ENCODE data around the gene SKA1.

The SKA1 gene

GRCh38 chr18:50393802-50394201, 19.0 kb downstream of the SKA1 start:
- H3K36me3 ChIP-seq (replicated peaks in 1 of 2; ENCODE audit: control insufficient read depth in 2 of 2, insufficient read depth in 2 of 2, low read length in 2 of 2), result peaks cover 2 to 56% of the 10 kb centered on the region in 2 donors
- no peak overlapping the region for H2AK5ac ChIP-seq (ENCODE audit: low read depth, low read length)
- H2AFZ ChIP-seq (ENCODE audit: low read length), result no peak overlapping the region
- no peak overlapping the region for H3K4me2 ChIP-seq (ENCODE audit: insufficient read depth, low read length, poor library complexity, severe bottlenecking)
- H2BK15ac ChIP-seq (ENCODE audit: low read length), result no peak overlapping the region
- no peak overlapping the region for H3K14ac ChIP-seq (ENCODE audit: low read length)
- no peaks in the 10 kb centered on the region for H3K79me1 ChIP-seq (ENCODE audit: low read depth, low read length)
- no peak overlapping the region for H3K27ac ChIP-seq (replicated peaks; ENCODE audit: low read length)
- no CpG with 5 or more reads among the region's 3 CpGs for WGBS, 2 donors (ENCODE audit: extremely low coverage in 2 of 2, insufficient read length in 2 of 2, insufficient replicate concordance in 1 of 2)
- no peak overlapping the region for H3K4me3 ChIP-seq (ENCODE audit: low read length in 2 of 2)
- no peak for DNase-seq (ENCODE audit: low spot score)
- no peak overlapping the region for H3K23ac ChIP-seq (ENCODE audit: low read depth, low read length, poor library complexity)
- no peak overlapping the region for H2BK12ac ChIP-seq (ENCODE audit: low read length)
- H3K4ac ChIP-seq (ENCODE audit: low read length), result no peak overlapping the region
- no peak overlapping the region for H2BK120ac ChIP-seq (ENCODE audit: low read depth, low read length)
- no peak overlapping the region for H3K18ac ChIP-seq (ENCODE audit: low read length)
- no peak overlapping the region for H2BK5ac ChIP-seq (ENCODE audit: low read length)
- H3K27me3 ChIP-seq (ENCODE audit: control insufficient read depth in 3 of 3, insufficient read depth in 3 of 3, low read depth in 1 of 3, low read length in 3 of 3), result no peaks in the 10 kb centered on the region
- H3K9ac ChIP-seq (ENCODE audit: low read depth, low read length, poor library complexity), result no peak overlapping the region
- peaks cover 0 to 2% of the 10 kb centered on the region in 2 donors for H3K4me1 ChIP-seq (ENCODE audit: control insufficient read depth in 2 of 2, insufficient read depth in 1 of 2, low read depth in 1 of 2, low read length in 2 of 2)
- H4K91ac ChIP-seq (ENCODE audit: low read depth, low read length, poor library complexity), result no peak overlapping the region
- no peaks in the 10 kb centered on the region for H3K9me3 ChIP-seq (replicated peaks in 1 of 2; ENCODE audit: control insufficient read depth in 2 of 2, insufficient read depth in 1 of 2, low read depth in 1 of 2, low read length in 2 of 2)
- H4K8ac ChIP-seq (ENCODE audit: low read depth, low read length), result no peak overlapping the region

- no peak overlapping the region for H3K4me2 ChIP-seq (ENCODE audit: insufficient read depth, low read length, poor library complexity, severe bottlenecking)
- no peaks in the 10 kb centered on the region for H3K79me1 ChIP-seq (ENCODE audit: low read depth, low read length)
- no peak overlapping the region for H2BK15ac ChIP-seq (ENCODE audit: low read length)
- H3K4ac ChIP-seq (ENCODE audit: low read length), result no peak overlapping the region
- H3K14ac ChIP-seq (ENCODE audit: low read length), result no peak overlapping the region
- no peak overlapping the region for H3K23ac ChIP-seq (ENCODE audit: low read depth, low read length, poor library complexity)
- no peak overlapping the region for H3K9ac ChIP-seq (ENCODE audit: low read depth, low read length, poor library complexity)
- H3K36me3 ChIP-seq (replicated peaks in 1 of 2; ENCODE audit: control insufficient read depth in 2 of 2, insufficient read depth in 2 of 2, low read length in 2 of 2), result peaks cover 2 to 53% of the 10 kb centered on the region in 2 donors
- H2BK120ac ChIP-seq (ENCODE audit: low read depth, low read length), result no peak overlapping the region
- H3K9me3 ChIP-seq (replicated peaks in 1 of 2; ENCODE audit: control insufficient read depth in 2 of 2, insufficient read depth in 1 of 2, low read depth in 1 of 2, low read length in 2 of 2), result no peaks in the 10 kb centered on the region
- peaks cover 0 to 6% of the 10 kb centered on the region in 2 donors for H3K4me1 ChIP-seq (ENCODE audit: control insufficient read depth in 2 of 2, insufficient read depth in 1 of 2, low read depth in 1 of 2, low read length in 2 of 2)
- no peak overlapping the region for H2AK5ac ChIP-seq (ENCODE audit: low read depth, low read length)
- no peak overlapping the region for H3K27ac ChIP-seq (replicated peaks; ENCODE audit: low read length)
- no peak overlapping the region for H2BK5ac ChIP-seq (ENCODE audit: low read length)
- no peak overlapping the region for H3K4me3 ChIP-seq (ENCODE audit: low read length in 2 of 2)
- H3K18ac ChIP-seq (ENCODE audit: low read length), result no peak overlapping the region
- no peak overlapping the region for H4K8ac ChIP-seq (ENCODE audit: low read depth, low read length)
- H2AFZ ChIP-seq (ENCODE audit: low read length), result no peak overlapping the region
- no peak overlapping the region for H4K91ac ChIP-seq (ENCODE audit: low read depth, low read length, poor library complexity)
- no peak for DNase-seq (ENCODE audit: low spot score)
- no peak overlapping the region for H2BK12ac ChIP-seq (ENCODE audit: low read length)
- no peaks in the 10 kb centered on the region for H3K27me3 ChIP-seq (ENCODE audit: control insufficient read depth in 3 of 3, insufficient read depth in 3 of 3, low read depth in 1 of 3, low read length in 3 of 3)
- WGBS, 2 donors (ENCODE audit: extremely low coverage in 2 of 2, insufficient read length in 2 of 2, insufficient replicate concordance in 1 of 2), result 100% methylated on average over 1 of the region's 2 CpGs; no CpG with 5 or more reads in 1 of the 2 donors
These were observed 20.2 kb downstream of the SKA1 start for GRCh38 chr18:50395093-50395492.

GRCh38 chr18:50396005-50396660, 21.3 kb downstream of the SKA1 start:
- WGBS, 2 donors (ENCODE audit: extremely low coverage in 2 of 2, insufficient read length in 2 of 2, insufficient replicate concordance in 1 of 2), result no CpG with 5 or more reads among the region's 5 CpGs
- no peak overlapping the region for H3K14ac ChIP-seq (ENCODE audit: low read length)
- peaks cover 0 to 6% of the 10 kb centered on the region in 2 donors for H3K4me1 ChIP-seq (ENCODE audit: control insufficient read depth in 2 of 2, insufficient read depth in 1 of 2, low read depth in 1 of 2, low read length in 2 of 2)
- no peak overlapping the region for H4K8ac ChIP-seq (ENCODE audit: low read depth, low read length)
- no peak overlapping the region for H3K23ac ChIP-seq (ENCODE audit: low read depth, low read length, poor library complexity)
- H3K27ac ChIP-seq (replicated peaks; ENCODE audit: low read length), result no peak overlapping the region
- H2AK5ac ChIP-seq (ENCODE audit: low read depth, low read length), result no peak overlapping the region
- H2BK5ac ChIP-seq (ENCODE audit: low read length), result no peak overlapping the region
- no peak overlapping the region for H2BK120ac ChIP-seq (ENCODE audit: low read depth, low read length)
- H3K4me3 ChIP-seq (ENCODE audit: low read length in 2 of 2), result no peak overlapping the region
- H3K9ac ChIP-seq (ENCODE audit: low read depth, low read length, poor library complexity), result no peak overlapping the region
- no peak overlapping the region for H3K4me2 ChIP-seq (ENCODE audit: insufficient read depth, low read length, poor library complexity, severe bottlenecking)
- H3K36me3 ChIP-seq (replicated peaks in 1 of 2; ENCODE audit: control insufficient read depth in 2 of 2, insufficient read depth in 2 of 2, low read length in 2 of 2), result peaks cover 2 to 43% of the 10 kb centered on the region in 2 donors
- DNase-seq (ENCODE audit: low spot score), result no peak
- no peak overlapping the region for H3K18ac ChIP-seq (ENCODE audit: low read length)
- no peak overlapping the region for H4K91ac ChIP-seq (ENCODE audit: low read depth, low read length, poor library complexity)
- H2BK15ac ChIP-seq (ENCODE audit: low read length), result no peak overlapping the region
- no peak overlapping the region for H2AFZ ChIP-seq (ENCODE audit: low read length)
- H3K9me3 ChIP-seq (replicated peaks in 1 of 2; ENCODE audit: control insufficient read depth in 2 of 2, insufficient read depth in 1 of 2, low read depth in 1 of 2, low read length in 2 of 2), result no peaks in the 10 kb centered on the region
- H3K4ac ChIP-seq (ENCODE audit: low read length), result no peak overlapping the region
- no peaks in the 10 kb centered on the region for H3K79me1 ChIP-seq (ENCODE audit: low read depth, low read length)
- peaks cover 0 to 2% (median 0%) of the 10 kb centered on the region in 3 experiments for H3K27me3 ChIP-seq (ENCODE audit: control insufficient read depth in 3 of 3, insufficient read depth in 3 of 3, low read depth in 1 of 3, low read length in 3 of 3)
- H2BK12ac ChIP-seq (ENCODE audit: low read length), result no peak overlapping the region

GRCh38 chr18:50397023-50397422, 22.2 kb downstream of the SKA1 start:
- H3K27ac ChIP-seq (replicated peaks; ENCODE audit: low read length), result no peak overlapping the region
- no CpG with 5 or more reads among the region's 4 CpGs for WGBS, 2 donors (ENCODE audit: extremely low coverage in 2 of 2, insufficient read length in 2 of 2, insufficient replicate concordance in 1 of 2)
- no peak overlapping the region for H3K4me3 ChIP-seq (ENCODE audit: low read length in 2 of 2)

More at GRCh38 chr18:50397023-50397422, 22.2 kb downstream of the SKA1 start:
- H3K4ac ChIP-seq (ENCODE audit: low read length), result no peak overlapping the region
- H2AK5ac ChIP-seq (ENCODE audit: low read depth, low read length), result no peak overlapping the region
- no peaks in the 10 kb centered on the region for H3K79me1 ChIP-seq (ENCODE audit: low read depth, low read length)
- H2BK15ac ChIP-seq (ENCODE audit: low read length), result no peak overlapping the region
- no peak overlapping the region for H3K4me2 ChIP-seq (ENCODE audit: insufficient read depth, low read length, poor library complexity, severe bottlenecking)
- H3K9ac ChIP-seq (ENCODE audit: low read depth, low read length, poor library complexity), result no peak overlapping the region
- peaks cover 0 to 3% (median 0%) of the 10 kb centered on the region in 3 experiments for H3K27me3 ChIP-seq (ENCODE audit: control insufficient read depth in 3 of 3, insufficient read depth in 3 of 3, low read depth in 1 of 3, low read length in 3 of 3)
- H3K36me3 ChIP-seq (replicated peaks in 1 of 2; ENCODE audit: control insufficient read depth in 2 of 2, insufficient read depth in 2 of 2, low read length in 2 of 2), result peaks cover 0 to 34% of the 10 kb centered on the region in 2 donors
- no peak overlapping the region for H2AFZ ChIP-seq (ENCODE audit: low read length)
- H3K9me3 ChIP-seq (replicated peaks in 1 of 2; ENCODE audit: control insufficient read depth in 2 of 2, insufficient read depth in 1 of 2, low read depth in 1 of 2, low read length in 2 of 2), result no peaks in the 10 kb centered on the region
- no peak overlapping the region for H4K8ac ChIP-seq (ENCODE audit: low read depth, low read length)
- no peak overlapping the region for H3K23ac ChIP-seq (ENCODE audit: low read depth, low read length, poor library complexity)
- no peak for DNase-seq (ENCODE audit: low spot score)
- H2BK120ac ChIP-seq (ENCODE audit: low read depth, low read length), result no peak overlapping the region
- no peak overlapping the region for H3K18ac ChIP-seq (ENCODE audit: low read length)
- H3K14ac ChIP-seq (ENCODE audit: low read length), result no peak overlapping the region
- no peak overlapping the region for H4K91ac ChIP-seq (ENCODE audit: low read depth, low read length, poor library complexity)
- peaks cover 0 to 6% of the 10 kb centered on the region in 2 donors for H3K4me1 ChIP-seq (ENCODE audit: control insufficient read depth in 2 of 2, insufficient read depth in 1 of 2, low read depth in 1 of 2, low read length in 2 of 2)
- H2BK5ac ChIP-seq (ENCODE audit: low read length), result no peak overlapping the region
- H2BK12ac ChIP-seq (ENCODE audit: low read length), result no peak overlapping the region

All from neuronal stem cell (in vitro differentiated cells).